GM19351 (cell line): ENCODE measurements around the gene GRIA1.

ENCODE experiments used
- ATAC-seq: cut with Tn5 transposase; IDR thresholded peaks from one replicate; pipeline ENCODE4 v1.9.1; 2021; ENCODE audit warnings: mild to moderate bottlenecking, moderate library complexity; ENCODE audit not compliant: unreplicated experiment

Gene GRIA1

DNA sequence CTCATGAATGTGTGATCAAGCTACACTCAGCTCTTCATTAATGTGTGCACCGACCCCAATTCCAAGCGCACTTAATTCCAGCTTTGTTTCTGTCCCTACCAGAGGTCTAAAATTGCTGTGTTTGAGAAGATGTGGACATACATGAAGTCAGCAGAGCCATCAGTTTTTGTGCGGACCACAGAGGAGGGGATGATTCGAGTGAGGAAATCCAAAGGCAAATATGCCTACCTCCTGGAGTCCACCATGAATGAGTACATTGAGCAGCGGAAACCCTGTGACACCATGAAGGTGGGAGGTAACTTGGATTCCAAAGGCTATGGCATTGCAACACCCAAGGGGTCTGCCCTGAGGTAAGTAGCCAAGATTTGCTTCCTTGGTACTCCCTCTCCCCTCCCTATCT is 279.6 kb downstream of the GRIA1 start:
- ATAC-seq: no peak

DNA sequence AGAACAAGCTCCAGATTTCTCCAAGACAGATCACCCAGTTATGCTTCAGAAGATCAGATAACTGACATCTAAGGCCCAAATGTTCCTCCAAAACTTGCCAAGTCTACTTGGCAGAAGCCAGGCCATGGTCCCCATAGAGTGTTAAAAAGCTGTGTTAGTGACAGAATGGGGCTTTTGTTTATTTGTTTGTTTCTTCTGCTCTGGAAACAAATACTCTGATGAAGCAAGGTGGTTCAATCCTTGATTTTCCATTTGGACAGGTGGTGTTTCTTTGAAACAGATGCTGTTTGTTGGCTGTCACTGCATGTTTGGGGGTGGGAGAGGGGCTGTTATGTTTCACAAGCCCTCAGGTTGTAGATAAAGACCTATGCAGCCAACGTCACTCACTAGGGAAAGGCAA is 284.2 kb downstream of the GRIA1 start:
- no peak for ATAC-seq

DNA sequence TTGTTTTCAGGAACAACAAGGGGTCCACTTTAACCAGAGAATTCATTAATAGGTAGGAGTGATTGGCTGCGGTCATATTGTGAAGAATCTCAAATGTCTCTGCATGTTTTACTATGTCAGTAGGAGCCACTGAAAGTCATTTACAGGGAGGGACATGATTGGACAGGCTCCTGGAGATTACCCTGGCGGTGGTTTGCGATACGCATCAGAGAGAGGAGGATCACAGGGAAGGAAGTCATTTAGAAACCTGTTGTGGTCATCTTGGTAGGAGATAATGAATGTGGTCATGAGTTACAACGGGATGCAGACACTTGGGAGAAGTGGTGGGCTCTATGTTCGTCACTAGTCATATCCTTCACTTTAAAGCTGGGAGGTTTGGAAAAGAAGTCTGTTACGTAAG is 285.5 kb downstream of the GRIA1 start:
- no peak for ATAC-seq

DNA sequence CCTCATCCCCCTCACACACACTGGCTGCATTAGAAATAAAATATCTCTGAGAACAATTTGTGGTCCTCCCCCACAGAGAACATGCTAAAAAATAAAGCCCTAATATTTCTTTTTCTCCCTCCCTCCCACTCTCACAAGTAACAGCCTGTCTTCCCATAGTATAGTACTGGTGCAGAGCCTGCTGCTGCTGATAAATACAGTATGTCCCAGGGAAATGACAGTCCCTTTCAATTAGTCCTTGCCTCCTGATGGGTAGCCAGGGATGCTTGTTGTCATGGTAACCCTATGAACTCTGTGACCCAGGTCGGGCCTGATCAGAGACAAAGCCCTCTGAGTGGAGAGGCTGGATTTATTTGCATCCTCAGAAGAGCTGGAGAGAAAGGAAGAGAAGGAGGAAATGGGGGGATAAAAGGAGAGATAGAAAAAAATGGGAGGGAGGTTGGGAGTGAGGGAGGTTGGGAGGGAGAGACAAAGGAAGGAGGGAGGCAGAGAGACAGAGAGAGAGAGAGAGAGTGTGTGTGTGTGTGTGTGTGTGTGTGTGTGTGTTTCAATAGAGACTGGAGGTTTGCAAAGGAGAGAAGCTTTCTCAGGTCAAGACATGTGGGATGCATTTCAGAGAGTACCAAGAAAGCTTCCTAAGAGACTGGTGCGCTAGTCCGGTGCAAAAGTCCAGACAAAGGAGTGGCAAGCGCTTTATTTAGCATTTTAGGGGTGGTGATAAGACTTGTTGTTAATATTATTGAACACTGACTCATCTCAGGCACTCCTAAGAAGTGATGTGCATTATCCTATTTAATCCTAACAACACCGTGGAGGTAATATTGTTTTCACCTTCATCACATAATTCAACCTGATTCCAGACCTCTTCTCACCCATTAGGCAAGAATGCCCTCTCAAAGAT is 287.5 kb downstream of the GRIA1 start:
- no peak for ATAC-seq

DNA sequence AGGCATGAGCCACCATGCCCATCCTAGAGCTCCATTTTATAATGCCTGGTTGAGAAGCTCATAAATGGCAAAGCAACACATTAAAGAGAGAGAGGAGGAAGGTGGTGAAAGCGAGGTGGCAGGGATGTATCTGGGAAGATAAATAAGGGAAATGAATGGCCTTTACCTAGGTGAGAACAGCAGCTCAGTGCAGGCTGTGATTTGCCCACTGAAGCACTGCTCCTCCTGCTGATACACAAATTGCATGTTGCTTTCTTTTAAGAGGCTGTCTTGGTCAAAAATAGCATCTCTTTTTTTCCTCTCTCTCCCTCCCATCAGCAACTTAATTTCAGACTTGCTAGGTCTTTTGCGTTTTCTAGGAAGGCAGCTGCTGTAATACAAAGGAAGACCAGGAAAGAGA is 289.4 kb downstream of the GRIA1 start:
- no peak for ATAC-seq

GRCh38 chr5:153780876-153781705 is 290.6 kb downstream of the GRIA1 start:
- ATAC-seq: no peak

DNA sequence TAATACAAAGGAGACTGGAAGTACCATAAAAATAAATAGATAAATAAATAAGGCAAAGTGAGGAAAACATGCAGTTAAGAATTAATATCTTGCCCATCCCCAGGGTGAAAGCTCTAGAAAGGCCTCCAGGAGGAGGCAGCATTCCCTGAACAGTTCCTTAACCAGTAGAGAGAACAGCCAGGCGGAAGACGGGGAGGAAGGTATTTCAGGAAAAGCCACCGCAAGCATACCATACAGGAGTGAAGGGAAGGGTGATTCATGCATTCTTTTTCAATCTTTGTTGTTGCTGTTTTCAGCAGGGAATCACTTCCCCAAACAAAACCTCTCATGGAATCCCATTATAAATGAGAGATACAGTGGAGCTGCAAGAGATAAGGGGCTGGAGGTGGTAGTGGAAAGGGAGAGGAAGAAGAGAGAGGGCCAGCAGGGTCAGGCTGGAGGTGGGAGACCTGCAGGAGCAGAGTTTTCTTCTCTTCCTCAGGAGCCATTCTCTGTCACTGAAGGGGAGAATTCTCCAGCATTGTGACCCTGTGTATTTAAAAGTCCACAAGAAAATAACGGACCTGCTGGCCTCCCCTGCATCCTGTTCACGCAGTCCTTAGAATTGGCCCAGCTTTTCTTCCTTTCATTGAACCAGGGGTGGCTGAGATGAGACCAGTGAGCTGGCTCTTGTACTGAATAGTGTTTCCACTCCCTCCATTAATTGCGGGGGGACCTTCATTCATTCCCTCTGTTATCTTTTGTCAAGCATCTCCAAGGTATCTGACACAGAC is 292.3 kb downstream of the GRIA1 start:
- ATAC-seq: no peak

- no peak for ATAC-seq
Measured at GRCh38 chr5:153783362-153783658, 292.8 kb downstream of the GRIA1 start.

DNA sequence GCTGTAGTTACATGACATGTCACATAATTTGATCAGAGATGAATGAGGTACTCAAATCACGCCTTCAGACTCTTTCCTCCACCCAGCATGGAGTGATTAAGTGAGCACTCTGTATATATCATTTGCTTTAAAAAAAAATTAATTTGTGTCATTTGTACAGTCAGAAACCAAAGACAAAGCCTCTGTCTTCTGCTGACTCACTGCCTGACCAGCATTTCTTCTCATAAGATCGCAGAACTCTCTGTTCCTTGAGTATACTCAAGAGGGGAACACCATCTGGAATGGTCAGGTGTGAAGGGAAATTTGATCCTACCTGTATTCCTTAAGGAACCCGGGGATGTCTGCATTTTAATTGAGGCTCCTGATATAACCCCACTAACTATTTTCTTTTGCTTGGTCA is 293.8 kb downstream of the GRIA1 start:
- ATAC-seq: no peak

GRCh38 chr5:153791339-153791738 is 300.9 kb downstream of the GRIA1 start:
- no peak for ATAC-seq

DNA sequence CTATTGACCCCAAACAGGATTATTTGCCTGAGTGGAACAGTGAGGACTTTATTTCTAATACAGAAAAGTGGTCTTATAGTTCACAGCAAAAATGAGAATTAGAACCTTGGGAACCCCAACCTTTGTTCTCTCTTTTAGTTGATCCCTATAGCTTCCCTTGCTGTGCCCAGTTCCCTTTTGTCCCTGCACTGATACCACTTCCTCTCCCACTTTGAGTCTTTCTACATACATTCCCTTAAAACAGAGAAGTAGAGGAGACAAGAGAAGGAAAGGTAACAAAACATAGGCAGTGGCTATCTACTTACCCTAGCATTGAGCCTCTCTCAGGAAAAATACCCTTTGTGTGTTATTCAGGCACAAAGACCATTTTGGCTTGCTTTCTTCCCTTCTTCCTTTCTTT is 301.8 kb downstream of the GRIA1 start:
- ATAC-seq: no peak

GRCh38 chr5:153793699-153794098 is 303.2 kb downstream of the GRIA1 start:
- no peak for ATAC-seq

- ATAC-seq: no peak
Measured at GRCh38 chr5:153794327-153794726, 303.9 kb downstream of the GRIA1 start.

GRCh38 chr5:153796527-153796926 is 306.1 kb downstream of the GRIA1 start:
- no peak for ATAC-seq

- peak; percentile 96 for ATAC-seq
Measured at GRCh38 chr5:153797484-153797883, 307.0 kb downstream of the GRIA1 start.

DNA sequence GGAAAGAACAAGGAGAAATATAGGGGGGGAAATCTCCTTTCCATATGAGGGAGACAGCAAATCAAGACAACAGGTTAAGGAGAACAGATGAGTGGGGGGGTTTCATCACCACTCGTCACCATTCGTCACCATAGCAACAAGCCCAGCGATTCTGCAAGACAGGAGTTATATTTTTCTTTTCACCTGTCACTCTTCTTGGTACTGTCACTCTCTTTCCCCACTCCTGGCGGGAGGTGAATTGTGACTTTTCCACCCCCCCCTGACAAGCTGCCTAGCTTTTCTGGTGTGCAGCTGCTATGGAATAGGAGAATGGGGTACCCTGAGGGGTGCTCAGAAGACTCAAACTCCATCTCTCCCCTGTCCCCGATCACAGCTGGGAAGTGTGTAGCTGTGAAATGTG is 308.4 kb downstream of the GRIA1 start:
- ATAC-seq: no peak

GRCh38 chr5:153799466-153799865 is 309.0 kb downstream of the GRIA1 start:
- ATAC-seq: no peak

DNA sequence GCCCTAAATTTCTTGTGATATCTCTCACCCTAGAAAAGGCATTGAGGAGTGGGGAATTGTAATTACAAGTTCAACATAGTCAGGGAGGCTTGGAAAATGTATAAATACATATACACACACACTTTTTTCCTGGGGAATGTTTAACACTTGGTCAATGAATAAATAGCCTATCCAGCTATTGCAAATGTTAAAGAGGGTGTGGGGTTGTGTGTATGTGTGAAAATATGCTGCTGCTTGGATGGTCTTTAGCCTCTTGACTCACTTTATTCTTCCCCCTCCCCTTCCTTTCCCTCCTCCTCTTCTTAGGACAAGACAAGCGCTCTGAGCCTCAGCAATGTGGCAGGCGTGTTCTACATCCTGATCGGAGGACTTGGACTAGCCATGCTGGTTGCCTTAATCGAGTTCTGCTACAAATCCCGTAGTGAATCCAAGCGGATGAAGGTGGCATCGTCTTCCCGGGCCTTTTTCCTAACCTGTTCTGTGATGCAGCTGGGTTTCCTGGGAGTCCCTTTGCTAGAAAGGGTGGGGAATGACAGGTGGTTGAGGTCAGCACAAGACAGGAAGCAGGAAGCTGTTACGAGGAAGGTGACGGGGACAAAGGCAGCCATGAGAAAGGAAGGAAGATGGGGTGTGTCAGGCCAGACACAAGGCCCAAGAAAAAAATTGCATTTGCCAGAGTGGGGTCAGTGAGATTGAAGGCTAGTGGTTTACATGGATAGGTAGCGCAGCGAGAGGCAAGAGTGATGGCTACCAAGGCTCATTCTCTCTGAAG is 311.8 kb downstream of the GRIA1 start:
- ATAC-seq: no peak

GRCh38 chr5:153807801-153808200 is 317.3 kb downstream of the GRIA1 start:
- no peak for ATAC-seq

- no peak for ATAC-seq
Measured at GRCh38 chr5:153809166-153809565, 318.7 kb downstream of the GRIA1 start.

- no peak for ATAC-seq
Measured at GRCh38 chr5:153813901-153814300, 323.4 kb downstream of the GRIA1 start.
